Stromal cell of bone marrow (primary cell): ENCODE data around the gene SLC12A3.

Source experiments
- DNase-seq: peaks from one replicate; pipeline ENCODE4 v3.0.0-alpha.2; 2012; ENCODE audit warnings: low read depth

Gene SLC12A3

DNA sequence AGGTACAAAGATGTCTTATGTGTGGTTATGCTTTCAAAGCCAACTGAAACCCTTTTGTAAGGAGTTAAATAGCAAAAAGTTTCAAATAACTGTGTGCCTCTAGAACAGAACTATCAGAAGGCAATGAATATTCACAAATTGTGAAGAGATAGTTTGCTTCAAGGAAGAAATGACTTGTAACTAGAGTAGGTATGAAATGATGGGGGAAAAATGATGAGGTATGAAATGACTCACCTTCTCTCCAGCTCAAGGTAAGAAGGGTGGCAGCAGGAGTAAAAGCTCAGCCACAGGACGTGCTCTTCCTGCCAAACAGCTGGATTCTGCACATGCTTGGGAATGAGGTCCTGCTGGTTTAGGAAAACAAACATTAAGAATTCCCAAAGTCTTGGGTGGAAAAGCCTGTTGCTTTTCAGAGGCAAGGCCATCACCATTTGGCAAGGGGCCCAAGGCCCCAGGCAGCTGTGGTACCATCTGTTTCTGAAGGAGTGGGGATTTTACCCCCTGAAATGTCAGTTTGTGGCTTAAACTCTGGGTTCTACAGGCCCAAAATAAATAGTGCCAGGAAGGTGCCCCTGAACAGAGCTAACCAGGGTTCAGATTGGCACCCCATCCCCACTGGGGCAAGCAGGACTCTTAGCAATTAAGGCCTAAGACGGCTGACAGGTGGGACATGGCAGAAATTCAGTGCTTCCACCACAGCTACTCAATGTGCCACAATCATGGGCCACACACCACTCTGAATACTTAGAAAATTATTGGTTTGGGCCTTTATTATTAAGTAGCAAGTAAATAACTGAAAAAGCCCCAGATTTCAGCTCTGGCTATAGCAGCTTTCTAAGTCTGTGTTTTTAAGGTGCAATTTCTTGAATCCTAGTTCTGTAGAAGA, 80.2 kb downstream of the SLC12A3 start:
- DNase-seq, result no peak

DNA sequence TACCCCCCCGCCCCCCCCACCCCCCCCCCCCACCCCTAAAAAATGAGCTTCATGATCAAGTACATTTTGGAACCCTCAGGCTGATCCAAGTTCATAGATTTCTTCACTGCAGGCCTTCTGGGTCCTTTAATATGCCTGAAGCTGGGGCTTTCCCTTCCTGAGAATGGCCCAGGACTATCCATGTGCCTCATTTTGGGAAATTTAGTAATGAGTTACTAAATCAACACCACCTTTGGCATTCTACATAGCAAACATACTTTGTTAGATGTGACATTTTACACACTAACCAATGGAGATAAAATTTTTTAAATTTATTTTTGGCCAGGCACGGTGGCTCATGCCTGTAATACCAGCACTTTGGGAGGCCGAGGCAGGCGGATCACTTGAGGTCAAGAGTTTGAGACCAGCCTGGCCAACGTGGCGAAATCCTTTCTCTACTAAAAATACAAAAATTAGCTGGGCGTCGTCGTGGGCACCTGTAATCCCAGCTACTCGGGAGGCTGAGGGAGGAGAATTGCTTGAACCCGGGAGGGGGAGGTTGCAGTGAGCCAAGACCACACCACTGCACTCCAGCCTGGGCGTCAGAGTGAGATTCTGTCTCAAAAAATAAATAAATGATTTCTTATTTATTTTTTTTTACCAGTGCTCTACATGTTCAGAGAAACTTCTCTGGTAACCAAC, 81.0 kb downstream of the SLC12A3 start:
- DNase-seq, result no peak

DNA sequence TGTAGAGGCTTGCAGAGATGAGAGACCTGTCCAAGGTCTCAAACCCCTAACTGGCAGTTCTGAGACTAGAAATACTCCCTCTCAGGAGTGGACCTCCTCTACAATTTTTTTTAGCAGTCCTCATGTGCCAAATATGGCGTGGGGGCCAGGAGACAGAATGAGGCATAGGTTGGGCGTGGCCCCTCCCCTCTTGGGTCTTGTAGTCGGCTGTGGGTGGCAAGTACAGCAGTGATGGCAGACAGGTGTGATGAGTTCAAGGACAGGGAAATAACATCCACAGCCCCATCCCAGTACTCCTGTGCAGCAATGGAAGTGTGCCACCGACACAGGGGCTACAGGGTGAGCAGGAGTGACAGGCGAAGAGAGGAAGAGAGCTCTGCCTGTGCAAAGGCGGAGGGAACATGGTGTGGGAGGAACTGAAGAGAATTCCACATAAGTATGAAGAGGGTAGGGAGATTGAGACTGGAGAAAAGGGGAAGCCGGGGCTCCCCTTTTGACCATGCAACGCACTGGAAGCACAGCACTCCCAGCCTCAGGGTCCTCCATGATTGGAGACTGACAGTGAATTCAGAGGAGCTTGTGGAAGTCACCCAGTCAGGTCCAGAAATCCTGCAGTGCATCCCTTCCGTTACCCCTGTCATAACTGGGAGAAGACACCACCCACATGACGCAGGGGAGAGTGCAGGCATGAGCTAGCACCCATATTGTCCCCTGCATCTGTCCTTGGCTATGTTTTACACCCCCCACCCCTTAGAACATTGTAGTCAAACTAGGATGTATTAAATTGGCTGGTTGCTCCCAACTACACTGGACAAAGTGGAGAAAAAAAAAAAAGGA, 82.0 kb downstream of the SLC12A3 start:
- DNase-seq, result no peak

DNA sequence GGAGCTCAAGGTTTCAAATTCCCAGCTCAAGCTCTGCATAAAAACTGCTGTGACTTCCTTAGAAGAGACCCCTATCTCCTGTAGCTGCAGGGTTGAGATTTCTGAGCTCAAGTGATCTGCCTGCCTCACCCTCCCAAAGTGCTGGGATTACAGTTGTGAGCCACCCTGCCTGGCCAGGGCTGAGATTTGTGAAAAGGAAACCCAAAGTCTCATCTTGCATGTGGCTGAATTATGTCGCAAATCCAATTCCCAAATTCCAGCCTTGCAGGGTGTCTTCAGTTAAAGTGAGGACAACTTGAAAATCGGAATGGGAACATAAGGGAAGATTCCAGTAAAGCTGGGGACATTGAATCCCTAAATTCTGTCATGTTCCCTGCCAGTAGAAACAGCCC, 82.6 kb downstream of the SLC12A3 start:
- DNase-seq, result no peak

DNA sequence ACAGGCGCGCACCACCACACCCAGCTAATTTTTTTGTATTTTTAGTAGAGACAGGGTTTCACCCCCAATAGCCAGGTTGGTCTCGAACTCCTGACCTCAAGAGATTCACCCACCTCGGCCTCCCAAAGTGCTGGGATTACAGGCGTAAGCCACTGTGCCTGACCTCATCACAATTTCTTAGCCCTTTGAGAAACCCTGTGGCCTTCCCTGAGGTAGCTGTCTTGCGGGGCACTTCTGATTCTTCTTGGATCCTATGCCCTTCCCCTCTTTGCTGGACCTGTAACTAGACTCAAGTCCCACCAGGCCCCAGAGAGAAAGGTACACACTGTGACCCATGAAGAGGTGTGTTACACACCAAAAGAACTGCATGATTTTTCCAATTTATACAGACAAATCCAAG, 83.2 kb downstream of the SLC12A3 start:
- DNase-seq, result no peak

DNA sequence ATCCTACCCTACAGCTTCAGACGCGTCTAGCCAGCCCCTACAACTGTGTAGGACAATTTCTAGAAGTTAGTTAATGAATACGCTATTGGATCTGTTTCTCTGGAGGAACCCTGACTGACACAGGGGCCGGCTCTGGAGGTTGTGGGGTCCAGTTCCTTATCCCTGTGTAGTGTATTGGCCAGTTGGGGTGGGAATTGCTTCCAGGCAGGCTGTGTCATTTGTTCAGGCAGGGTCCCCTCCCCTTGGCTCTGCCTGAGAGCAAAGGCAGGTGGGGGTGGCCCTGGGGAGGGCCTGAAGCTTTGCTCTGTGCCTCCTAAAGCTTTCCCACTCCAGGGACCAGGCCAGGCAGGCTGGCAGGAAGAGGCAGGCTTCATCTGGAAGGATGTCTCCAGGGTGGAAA, 85.0 kb downstream of the SLC12A3 start:
- no peak for DNase-seq

DNA sequence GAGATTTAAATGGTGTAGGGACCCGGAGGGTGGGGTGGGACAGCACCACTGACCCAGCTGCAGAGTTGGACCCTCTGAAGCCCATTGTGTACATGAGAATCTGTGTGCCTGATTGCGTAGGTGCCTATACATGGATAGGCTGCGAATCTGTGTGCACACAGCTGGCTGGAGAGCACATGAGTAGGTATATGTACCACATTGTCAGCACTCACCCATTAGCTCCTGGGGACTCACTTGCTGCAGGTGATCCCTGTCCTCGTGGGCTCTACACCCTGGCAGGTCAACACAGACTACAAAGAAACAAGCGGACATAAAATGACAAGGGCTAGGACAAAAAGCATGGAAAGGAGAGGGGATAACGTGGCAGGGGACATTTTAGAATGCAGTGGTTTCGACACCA, 85.4 kb downstream of the SLC12A3 start:
- DNase-seq, result no peak

DNA sequence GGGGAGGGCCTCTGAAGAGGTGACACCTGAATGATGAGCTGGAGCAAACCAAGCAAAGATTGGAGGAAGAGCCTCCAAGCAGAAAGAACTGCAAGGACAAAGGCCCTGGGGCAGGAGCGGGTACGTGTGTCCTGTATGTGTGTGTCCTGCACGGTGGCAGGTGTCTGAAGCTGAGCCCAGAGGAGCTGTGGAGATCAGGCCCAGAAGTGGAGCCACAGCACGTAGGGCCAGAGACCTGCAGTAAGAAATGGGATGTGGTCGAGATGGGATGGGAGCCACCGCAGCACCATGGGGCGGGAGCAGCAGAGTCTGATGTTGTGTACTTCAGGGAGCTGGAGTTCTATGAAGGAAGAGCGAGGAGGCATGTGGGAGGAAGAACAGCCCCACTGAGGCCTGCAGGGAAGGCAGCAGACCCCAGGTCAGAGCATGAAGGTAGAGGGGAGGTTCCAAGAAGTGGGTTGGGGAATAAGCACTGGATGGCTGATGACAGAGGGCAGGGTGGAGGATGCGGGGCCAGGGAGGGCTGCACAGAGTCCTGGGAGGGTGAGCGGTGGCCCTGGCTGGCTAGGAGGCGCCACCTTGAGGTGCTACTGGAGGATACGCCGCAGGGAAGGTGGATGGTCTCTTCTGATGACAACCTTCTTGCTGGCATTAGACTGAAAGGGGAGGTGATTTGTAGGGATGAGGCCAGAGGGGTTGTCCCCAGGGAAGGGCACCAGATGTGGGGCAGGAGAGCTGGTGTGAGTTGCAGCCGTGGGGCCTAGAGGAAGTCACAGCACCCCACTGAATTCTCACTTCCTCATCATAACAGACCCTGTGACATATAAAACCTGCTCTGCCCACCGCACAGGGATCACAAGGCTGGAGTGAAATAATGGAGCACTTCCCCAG, 86.1 kb downstream of the SLC12A3 start:
- no peak for DNase-seq

DNA sequence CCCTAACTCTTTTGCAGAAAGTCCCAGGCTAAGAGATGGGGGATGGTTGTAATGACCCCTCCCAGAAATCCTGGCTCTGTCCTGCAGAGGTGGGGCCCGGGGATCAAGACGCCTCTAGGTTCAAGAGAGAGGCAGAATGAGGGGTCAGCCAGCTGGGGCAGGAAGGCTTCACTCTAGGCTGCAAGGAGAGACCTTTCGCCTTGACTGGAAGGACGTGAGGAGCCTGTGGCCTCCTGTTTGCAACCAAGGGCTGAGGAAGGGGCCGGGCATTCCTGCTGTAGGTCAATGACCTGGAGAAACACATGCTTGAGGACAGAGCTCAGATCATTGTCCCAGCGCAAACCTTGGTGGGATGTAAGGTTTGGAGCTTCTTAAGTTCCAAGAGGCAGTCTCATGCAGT, 88.0 kb downstream of the SLC12A3 start:
- DNase-seq, result no peak

DNA sequence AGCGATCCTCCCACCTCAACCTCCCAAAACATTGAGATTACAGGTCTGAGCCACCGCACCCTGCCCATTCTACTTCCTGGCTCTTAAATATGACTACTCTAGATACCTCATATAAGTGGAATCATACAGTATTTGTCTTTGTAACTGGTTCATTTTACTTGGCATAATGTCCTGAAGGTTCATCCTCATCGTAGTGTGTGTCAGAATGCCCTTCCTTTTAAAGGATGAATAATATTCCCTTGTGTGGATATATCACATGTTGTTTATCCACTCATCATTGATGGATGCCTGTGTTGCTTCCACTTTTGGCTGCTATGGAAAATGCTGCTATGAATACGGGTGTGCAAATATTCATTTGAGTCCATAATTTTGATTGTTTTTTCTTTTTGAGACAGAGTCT, 91.1 kb downstream of the SLC12A3 start:
- DNase-seq, result peak; percentile 72

DNA sequence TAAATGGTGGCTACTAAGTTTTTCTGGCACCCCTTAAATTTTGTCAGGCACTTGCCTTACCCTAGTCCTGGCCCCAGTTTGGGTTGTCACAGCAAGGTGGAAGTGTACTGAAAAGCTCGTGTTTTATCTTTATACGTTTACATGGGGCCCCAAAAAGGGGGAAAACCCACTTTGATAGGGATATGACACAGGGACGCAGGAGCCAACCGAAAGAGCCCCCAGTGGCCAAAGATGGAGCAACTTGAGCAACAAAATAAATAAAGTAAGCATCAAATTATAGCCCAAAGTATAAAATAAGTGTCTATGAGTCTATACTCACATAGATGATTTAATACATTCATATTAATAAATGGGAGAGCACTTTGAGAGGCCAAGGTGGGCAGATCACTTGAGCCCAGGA, 91.7 kb downstream of the SLC12A3 start:
- no peak for DNase-seq

DNA sequence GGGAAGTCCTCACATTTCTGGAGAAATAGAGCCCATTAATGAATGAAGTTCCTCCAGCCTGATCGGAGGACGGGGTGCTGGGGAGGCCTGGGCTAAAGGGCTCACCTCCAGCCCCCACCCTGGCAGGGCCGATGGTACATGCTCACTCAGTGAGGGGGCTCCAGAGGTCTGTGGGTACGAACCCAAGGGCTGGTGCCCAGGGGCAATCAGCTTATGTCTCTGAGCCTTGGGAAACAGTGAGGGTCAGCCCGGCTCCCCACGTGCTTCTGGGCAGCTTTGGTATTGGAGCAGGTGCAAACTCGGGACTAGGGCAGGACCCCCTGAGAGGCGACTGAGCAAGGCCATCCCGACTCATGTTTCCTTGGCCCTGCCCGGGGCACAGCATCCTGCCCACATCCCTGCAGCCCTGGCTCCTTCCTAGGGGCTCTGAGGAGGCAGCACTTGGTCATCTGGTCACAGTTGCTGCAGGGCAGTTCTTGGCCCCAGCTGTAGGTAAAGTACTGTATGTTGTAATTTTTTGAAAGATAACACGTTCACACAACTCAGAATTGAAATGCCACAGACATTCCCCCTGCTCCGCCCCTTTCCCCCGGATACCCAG, 95.8 kb downstream of the SLC12A3 start:
- no peak for DNase-seq

DNA sequence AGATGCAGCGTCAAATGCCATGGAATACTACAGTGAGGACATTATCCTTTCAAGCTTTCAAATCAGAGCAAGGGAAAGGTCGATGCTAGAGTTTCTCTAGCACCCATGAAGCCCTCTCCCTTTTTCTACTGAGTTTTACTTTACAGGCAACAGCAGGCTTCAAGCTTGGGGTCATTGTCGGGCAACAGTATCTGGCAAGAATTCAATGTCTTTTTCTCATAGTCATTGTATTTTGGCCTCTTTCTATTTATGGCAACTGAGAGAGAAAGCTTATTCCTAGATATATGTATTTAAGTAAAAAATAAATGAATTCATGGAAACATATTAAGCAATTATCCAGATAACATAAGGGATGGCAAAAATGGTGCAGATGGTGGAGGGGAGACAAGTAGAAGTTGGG, 96.4 kb downstream of the SLC12A3 start:
- DNase-seq, result no peak

DNA sequence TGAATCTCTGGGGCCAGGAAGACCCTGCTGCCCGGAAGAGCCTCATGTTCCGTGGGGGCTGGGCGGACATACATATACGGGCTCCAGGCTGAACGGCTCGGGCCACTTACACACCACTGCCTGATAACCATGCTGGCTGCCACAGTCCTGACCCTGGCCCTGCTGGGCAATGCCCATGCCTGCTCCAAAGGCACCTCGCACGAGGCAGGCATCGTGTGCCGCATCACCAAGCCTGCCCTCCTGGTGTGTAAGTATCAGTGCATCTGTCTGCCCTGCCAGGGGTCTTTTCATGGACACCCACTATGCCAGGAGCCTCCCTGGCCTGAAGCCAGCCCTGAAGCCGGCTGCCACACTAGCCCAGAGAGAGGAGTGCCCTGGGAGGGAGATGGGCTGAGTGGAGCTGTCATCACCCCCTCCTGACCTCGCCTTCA, 96.9 kb downstream of the SLC12A3 start, which contains the start of gene CETP:
TSS of gene CETP (plus strand) at position 100 of the 431 bp plus-strand sequence. CDS start at position 130, 30 bp downstream.
- DNase-seq, result no peak

DNA sequence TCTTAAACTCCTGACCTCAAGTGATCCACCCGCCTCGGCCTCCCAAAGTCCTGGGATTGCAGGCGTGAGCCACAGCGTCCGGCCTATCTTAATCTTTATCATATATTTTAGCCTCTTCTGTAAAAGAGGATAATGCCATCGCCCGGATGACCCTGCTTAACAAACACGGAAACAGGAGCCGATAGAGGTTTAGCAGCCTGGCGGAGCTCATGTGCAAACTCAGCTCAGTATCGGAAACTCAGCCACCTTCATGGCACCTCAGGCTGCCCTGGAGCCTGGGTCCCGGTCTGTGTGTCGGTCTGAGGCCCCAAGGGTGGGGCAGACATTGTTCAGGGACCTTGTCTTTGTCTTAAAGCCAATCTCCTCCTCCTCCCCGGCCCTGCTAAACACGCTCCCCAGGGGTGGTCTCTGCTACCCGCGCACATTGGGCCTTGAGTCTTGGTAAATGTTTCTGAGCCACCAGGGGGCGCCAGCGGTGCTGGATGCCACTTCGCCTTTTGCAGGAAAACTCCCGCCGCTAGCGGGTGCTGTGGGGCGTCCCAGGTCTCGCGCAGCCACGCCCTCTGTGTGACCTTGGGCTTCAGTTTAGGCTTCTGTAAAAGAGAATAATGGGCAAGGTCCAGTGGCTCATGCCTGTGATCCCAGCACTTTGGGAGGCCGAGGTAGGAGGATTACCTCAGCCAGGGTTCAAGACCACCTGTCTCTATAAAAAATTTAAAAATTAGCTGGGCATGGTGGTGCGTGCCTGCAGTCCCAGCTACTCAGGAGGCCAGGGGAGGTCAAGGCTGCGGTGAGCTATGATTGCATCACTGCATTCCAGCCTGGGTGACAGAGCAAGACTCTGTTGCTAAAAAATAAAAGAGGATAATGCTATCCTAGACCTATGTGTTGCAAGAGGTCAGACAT, 99.5 kb downstream of the SLC12A3 start:
- peak; percentile 78 for DNase-seq
